ENCODE measurements around the gene ZNF764. TPM values are rescaled to one million over a fixed set of nuclear protein-coding genes. Genes with fewer than 3 reads are reported as not detected.

ZNF764 gene
- polyA plus RNA-seq, 1 donor (not counting 4 experiments of a cell fraction or from before 2014, with no cell fraction given) = 1.6 TPM

DNA sequence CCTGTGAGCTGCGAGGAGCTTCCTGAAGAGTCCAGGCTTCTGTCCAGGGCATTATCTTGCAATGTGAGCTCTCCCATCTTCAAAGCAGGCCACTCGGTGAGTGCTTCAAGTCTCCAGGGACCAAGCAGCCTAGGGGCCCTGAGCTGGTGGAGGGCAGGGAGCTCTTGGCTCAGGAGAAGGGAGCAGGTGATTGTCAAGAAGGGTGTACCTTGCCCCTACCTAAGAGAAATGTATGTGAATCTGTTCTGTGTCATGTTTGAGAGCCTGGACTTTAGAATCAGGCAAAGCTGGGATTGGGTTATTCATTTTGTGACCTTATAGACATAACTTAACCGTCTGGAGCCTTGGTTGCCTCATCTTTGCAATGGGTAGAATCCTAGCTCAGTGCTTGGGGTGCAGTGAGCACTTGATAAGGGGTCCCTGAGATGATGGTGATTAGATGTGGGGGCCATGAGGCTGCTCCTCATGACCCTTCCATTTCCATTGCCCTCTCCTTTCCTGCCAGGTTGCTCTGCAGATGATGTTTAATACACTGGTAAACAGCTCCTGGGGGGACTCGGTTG is 47.7 kb downstream of the ZNF764 start:
- TF ChIP-seq EZH2 (IDR thresholded peaks at IDR 0.05; ENCODE audit: low read length) = no peak
- TF ChIP-seq, protein P1, sequence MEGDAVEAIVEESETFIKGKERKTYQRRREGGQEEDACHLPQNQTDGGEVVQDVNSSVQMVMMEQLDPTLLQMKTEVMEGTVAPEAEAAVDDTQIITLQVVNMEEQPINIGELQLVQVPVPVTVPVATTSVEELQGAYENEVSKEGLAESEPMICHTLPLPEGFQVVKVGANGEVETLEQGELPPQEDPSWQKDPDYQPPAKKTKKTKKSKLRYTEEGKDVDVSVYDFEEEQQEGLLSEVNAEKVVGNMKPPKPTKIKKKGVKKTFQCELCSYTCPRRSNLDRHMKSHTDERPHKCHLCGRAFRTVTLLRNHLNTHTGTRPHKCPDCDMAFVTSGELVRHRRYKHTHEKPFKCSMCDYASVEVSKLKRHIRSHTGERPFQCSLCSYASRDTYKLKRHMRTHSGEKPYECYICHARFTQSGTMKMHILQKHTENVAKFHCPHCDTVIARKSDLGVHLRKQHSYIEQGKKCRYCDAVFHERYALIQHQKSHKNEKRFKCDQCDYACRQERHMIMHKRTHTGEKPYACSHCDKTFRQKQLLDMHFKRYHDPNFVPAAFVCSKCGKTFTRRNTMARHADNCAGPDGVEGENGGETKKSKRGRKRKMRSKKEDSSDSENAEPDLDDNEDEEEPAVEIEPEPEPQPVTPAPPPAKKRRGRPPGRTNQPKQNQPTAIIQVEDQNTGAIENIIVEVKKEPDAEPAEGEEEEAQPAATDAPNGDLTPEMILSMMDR (optimal IDR thresholded peaks at IDR 0.05 in 1 of 3, IDR thresholded peaks at IDR 0.05 in 1 of 3, conservative IDR thresholded peaks at IDR 0.05 in 1 of 3; ENCODE audit: extremely low read depth in 1 of 3, insufficient read depth in 2 of 3, low read length in 3 of 3) = no peak
- Histone ChIP-seq H3K4me1 (ENCODE audit: control insufficient read depth, extremely low read depth, insufficient read depth, low read length) (no peaks in the 10 kb centered on the region), H3K9ac (ENCODE audit: control insufficient read depth, extremely low read depth, insufficient read depth, low read length) (no peak overlapping the region), H4K20me1 (ENCODE audit: control insufficient read depth, extremely low read depth, insufficient read depth, low read length) (no peaks in the 10 kb centered on the region), H3K27me3 (ENCODE audit: control insufficient read depth, extremely low read depth, insufficient read depth, low read length) (peaks cover 4% of the 10 kb centered on the region), H3K4me2 (ENCODE audit: control insufficient read depth, extremely low read depth, insufficient read depth, low read depth, low read length) (no peak overlapping the region), H3K9me1 (ENCODE audit: control insufficient read depth, extremely low read depth, insufficient read depth, low read length) (no peaks in the 10 kb centered on the region), H2AFZ (ENCODE audit: control insufficient read depth, low read length) (no peak overlapping the region), H3K9me3 (ENCODE audit: control insufficient read depth, low read depth, low read length) (no peaks in the 10 kb centered on the region), H3K27ac (ENCODE audit: control insufficient read depth, insufficient read depth, low read length) (no peak overlapping the region), H3K79me2 (ENCODE audit: control insufficient read depth, insufficient read depth, low read length) (no peaks in the 10 kb centered on the region), H3K36me3 (ENCODE audit: control insufficient read depth in 2 of 2, extremely low read depth in 1 of 2, insufficient read depth in 2 of 2, low read length in 2 of 2) (no peaks in the 10 kb centered on the region), H3K4me3 (ENCODE audit: control insufficient read depth in 2 of 3, extremely low read depth in 1 of 3, insufficient read depth in 2 of 3, low read depth in 1 of 3, low read length in 3 of 3) (no peak overlapping the region)
- dilution Hi-C loops (cut with MboI; ENCODE audit: extremely low pct_ligation_motif_present, low sequenced_read_pairs) = no loop called here
- DNase-seq (ENCODE audit: low read depth, low spot score) (no peak), FAIRE-seq (no peak)

DNA sequence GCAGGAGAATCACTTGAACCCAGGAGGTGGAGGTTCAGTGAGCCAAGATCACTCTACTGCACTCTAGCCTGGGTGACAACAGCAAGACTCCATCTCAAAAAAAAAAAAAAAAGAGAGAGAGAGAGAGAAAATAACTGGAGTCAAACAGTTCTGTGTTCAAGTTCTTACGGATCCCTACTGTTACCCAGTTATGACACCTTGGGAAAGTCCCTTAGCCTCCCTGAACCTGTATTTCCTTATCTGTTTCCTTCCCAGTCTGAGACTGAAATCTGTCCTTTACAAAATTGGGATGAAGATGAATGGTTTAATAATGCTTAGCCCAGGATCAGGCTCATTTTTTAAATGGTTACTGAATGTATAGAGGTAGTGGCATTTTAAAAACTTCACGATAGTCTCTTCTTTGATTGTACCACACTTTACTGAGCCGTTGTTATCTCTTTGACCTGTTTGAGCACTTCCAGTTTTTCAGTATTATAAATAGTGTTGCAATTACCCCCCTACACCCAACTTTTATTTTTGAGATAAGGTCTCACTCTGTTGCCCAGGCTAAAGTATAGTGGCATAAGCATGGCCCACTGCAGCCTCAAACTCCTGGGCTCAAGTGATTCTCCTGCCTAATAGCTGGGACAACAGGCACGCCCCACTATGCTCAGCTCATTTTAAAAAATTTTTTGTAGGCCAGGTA is 49.0 kb downstream of the ZNF764 start:
- H3K4me2 ChIP-seq (ENCODE audit: control insufficient read depth, extremely low read depth, insufficient read depth, low read depth, low read length) = no peak overlapping the region
- FAIRE-seq (no peak), DNase-seq (ENCODE audit: low read depth, low spot score) (no peak)
- no peaks in the 10 kb centered on the region for H3K79me2 ChIP-seq (ENCODE audit: control insufficient read depth, insufficient read depth, low read length)
- H3K36me3 ChIP-seq (ENCODE audit: control insufficient read depth in 2 of 2, extremely low read depth in 1 of 2, insufficient read depth in 2 of 2, low read length in 2 of 2) = no peaks in the 10 kb centered on the region
- H3K4me1 ChIP-seq (ENCODE audit: control insufficient read depth, extremely low read depth, insufficient read depth, low read length) = no peaks in the 10 kb centered on the region
- dilution Hi-C loops (cut with MboI; ENCODE audit: extremely low pct_ligation_motif_present, low sequenced_read_pairs) = no loop called here
- H3K27me3 ChIP-seq (ENCODE audit: control insufficient read depth, extremely low read depth, insufficient read depth, low read length) = peaks cover 4% of the 10 kb centered on the region
- no peaks in the 10 kb centered on the region for H3K9me3 ChIP-seq (ENCODE audit: control insufficient read depth, low read depth, low read length)
- TF ChIP-seq, protein P1 (optimal IDR thresholded peaks at IDR 0.05 in 1 of 3, IDR thresholded peaks at IDR 0.05 in 1 of 3, conservative IDR thresholded peaks at IDR 0.05 in 1 of 3; ENCODE audit: extremely low read depth in 1 of 3, insufficient read depth in 2 of 3, low read length in 3 of 3) = no peak
- no peak for TF ChIP-seq EZH2 (IDR thresholded peaks at IDR 0.05; ENCODE audit: low read length)
- H4K20me1 ChIP-seq (ENCODE audit: control insufficient read depth, extremely low read depth, insufficient read depth, low read length) = no peaks in the 10 kb centered on the region
- no peaks in the 10 kb centered on the region for H3K9me1 ChIP-seq (ENCODE audit: control insufficient read depth, extremely low read depth, insufficient read depth, low read length)
- H3K4me3 ChIP-seq (ENCODE audit: control insufficient read depth in 2 of 3, extremely low read depth in 1 of 3, insufficient read depth in 2 of 3, low read depth in 1 of 3, low read length in 3 of 3) = no peak overlapping the region
- H3K9ac ChIP-seq (ENCODE audit: control insufficient read depth, extremely low read depth, insufficient read depth, low read length) = no peak overlapping the region
- no peak overlapping the region for H2AFZ ChIP-seq (ENCODE audit: control insufficient read depth, low read length)
- H3K27ac ChIP-seq (ENCODE audit: control insufficient read depth, insufficient read depth, low read length) = no peak overlapping the region

Small RNA genes within 50 kb of the gene (small RNA-seq; reads per million reads assigned to genes)
- gene AC093249.4 (ENCODE audit: insufficient read length in 3 of 3, low read depth in 3 of 3, low replicate concordance in 1 of 3) (0 reads per million in 3 experiments), gene MIR4518 (ENCODE audit: insufficient read length in 3 of 3, low read depth in 3 of 3, low replicate concordance in 1 of 3) (0 reads per million in 3 experiments)

Other genes with a start within 250 kb of the ZNF764 start
- 41.2 to 49.5 TPM (median 44.4 TPM) in 3 replicates for gene CD2BP2, start 203.1 kb downstream of the ZNF764 start, polyA plus RNA-seq
- 8.6 to 20.0 TPM (median 8.9 TPM) in 3 replicates for gene TBC1D10B, start 187.9 kb downstream of the ZNF764 start, polyA plus RNA-seq
- 0.82 TPM in 1 of 3 replicates, not detected in the others for gene MYL11, start 183.6 kb downstream of the ZNF764 start, polyA plus RNA-seq
- gene SEPTIN1, start 175.8 kb downstream of the ZNF764 start, polyA plus RNA-seq = 0.04 TPM in 1 of 3 replicates, not detected in the others
- gene ZNF48, start 163.0 kb downstream of the ZNF764 start, polyA plus RNA-seq = 3.7 to 4.3 TPM (median 3.7 TPM) in 3 replicates
- 2.8 to 4.1 TPM (median 4.0 TPM) in 3 replicates for gene ZNF771, start 150.8 kb downstream of the ZNF764 start, polyA plus RNA-seq
- 68.5 to 95.8 TPM (median 88.5 TPM) in 3 replicates for gene DCTPP1, start 128.3 kb downstream of the ZNF764 start, polyA plus RNA-seq
- gene SEPHS2, start 112.5 kb downstream of the ZNF764 start, polyA plus RNA-seq = 33.2 to 38.1 TPM (median 36.5 TPM) in 3 replicates
- gene ITGAL, start 85.6 kb downstream of the ZNF764 start, polyA plus RNA-seq = not detected in 3 replicates
- gene ZNF768, start 31.8 kb downstream of the ZNF764 start, polyA plus RNA-seq = 10.9 to 16.6 TPM (median 13.7 TPM) in 3 replicates
- 2.2 to 4.3 TPM (median 2.7 TPM) in 3 replicates for gene ZNF747, start 23.5 kb downstream of the ZNF764 start, polyA plus RNA-seq
- gene ZNF688, start 13.3 kb upstream of the ZNF764 start, polyA plus RNA-seq = 3.8 to 4.9 TPM (median 4.3 TPM) in 3 replicates
- gene ZNF785, start 27.3 kb upstream of the ZNF764 start, polyA plus RNA-seq = 3.4 to 4.6 TPM (median 4.1 TPM) in 3 replicates
- 2.1 to 5.7 TPM (median 3.3 TPM) in 3 replicates for gene ZNF689, start 52.0 kb upstream of the ZNF764 start, polyA plus RNA-seq
- gene PRR14, start 92.6 kb upstream of the ZNF764 start, polyA plus RNA-seq = 4.3 to 7.4 TPM (median 4.8 TPM) in 3 replicates
- 5.1 to 7.7 TPM (median 7.3 TPM) in 3 replicates for gene FBRS, start 100.1 kb upstream of the ZNF764 start, polyA plus RNA-seq
- 1.0 to 4.6 TPM (median 1.4 TPM) in 3 replicates for gene SRCAP, start 140.8 kb upstream of the ZNF764 start, polyA plus RNA-seq
- gene PHKG2, start 190.1 kb upstream of the ZNF764 start, polyA plus RNA-seq = 28.9 to 40.6 TPM (median 31.8 TPM) in 3 replicates
- gene CFAP119, start 203.7 kb upstream of the ZNF764 start, polyA plus RNA-seq = 2.2 to 3.0 TPM (median 2.3 TPM) in 3 replicates
- 45.2 to 59.6 TPM (median 52.7 TPM) in 3 replicates for gene RNF40, start 203.9 kb upstream of the ZNF764 start, polyA plus RNA-seq
- 3.6 to 6.0 TPM (median 4.1 TPM) in 3 replicates for gene ZNF629, start 228.8 kb upstream of the ZNF764 start, polyA plus RNA-seq